Measurements from ENCODE around the gene FBLN7. TPM values are rescaled to one million over a fixed set of nuclear protein-coding genes. Genes with fewer than 3 reads are reported as not detected.

Gene FBLN7
- polyA plus RNA-seq, 3 donors = 0.04 TPM; not detected in 2

DNA sequence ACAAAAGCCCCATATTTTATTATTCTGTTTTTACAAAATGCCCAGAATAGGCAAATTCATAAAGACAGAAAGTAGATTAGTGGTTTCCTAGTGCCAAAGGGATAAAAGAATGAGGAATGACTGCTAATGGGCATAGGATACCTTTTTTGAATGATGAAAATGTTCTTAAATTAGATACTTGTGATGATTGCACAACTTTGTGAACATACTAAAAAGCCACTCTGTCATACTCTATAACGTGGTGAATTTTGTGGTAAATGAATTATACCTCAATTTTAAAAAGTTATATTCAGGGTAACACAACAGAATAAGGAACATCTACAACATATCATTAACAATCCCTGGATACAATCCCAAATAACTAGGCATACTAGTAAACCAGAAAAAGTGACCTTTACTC is 9.1 kb upstream of the FBLN7 start:
- Histone ChIP-seq H3K4me3 (replicated peaks in 1 of 3; ENCODE audit: low read depth in 2 of 3, low read length in 3 of 3) (no peak overlapping the region), H3K36me3 (replicated peaks in 1 of 2; ENCODE audit: control insufficient read depth in 1 of 2, insufficient read depth in 2 of 2, low read length in 2 of 2) (no peaks in the 10 kb centered on the region), H3K27ac (ENCODE audit: low read depth in 1 of 2, low read length in 2 of 2) (no peak overlapping the region), H3K4me1 (ENCODE audit: control insufficient read depth in 1 of 2, insufficient read depth in 2 of 2, low read length in 2 of 2) (no peaks in the 10 kb centered on the region), H3K9me3 (replicated peaks in 1 of 2; ENCODE audit: control insufficient read depth in 1 of 2, insufficient read depth in 1 of 2, low read length in 2 of 2) (peaks cover 6 to 10% of the 10 kb centered on the region in 2 donors), H3K4me2 (replicated peaks; ENCODE audit: extremely low read depth, low read length, poor library complexity, severe bottlenecking) (no peak overlapping the region), H3K79me2 (ENCODE audit: insufficient read depth, low read length) (no peaks in the 10 kb centered on the region), H4K20me1 (ENCODE audit: insufficient read depth, low read length) (no peaks in the 10 kb centered on the region), H3K9ac (ENCODE audit: insufficient read depth, low read length, poor library complexity, severe bottlenecking) (no peak overlapping the region), H3K27me3 (ENCODE audit: control insufficient read depth in 2 of 2, insufficient read depth in 2 of 2, low read length in 2 of 2) (no peaks in the 10 kb centered on the region), H2AFZ (ENCODE audit: insufficient read depth, low read depth, low read length, poor library complexity, severe bottlenecking) (no peak overlapping the region)
- intact Hi-C loops (cut with micrococcal nuclease) = no loop called here
- no peaks in the 10 kb centered on the region for H3K4me1 Mint-ChIP-seq
- peaks cover 0 to 2% (median 0%) of the 10 kb centered on the region in 3 donors for H3K27me3 Mint-ChIP-seq (ENCODE audit: low read depth in 3 of 3)
- no CpG with 5 or more reads among the region's 1 CpG for WGBS (ENCODE audit: insufficient coverage)
- TF ChIP-seq, protein P1, sequence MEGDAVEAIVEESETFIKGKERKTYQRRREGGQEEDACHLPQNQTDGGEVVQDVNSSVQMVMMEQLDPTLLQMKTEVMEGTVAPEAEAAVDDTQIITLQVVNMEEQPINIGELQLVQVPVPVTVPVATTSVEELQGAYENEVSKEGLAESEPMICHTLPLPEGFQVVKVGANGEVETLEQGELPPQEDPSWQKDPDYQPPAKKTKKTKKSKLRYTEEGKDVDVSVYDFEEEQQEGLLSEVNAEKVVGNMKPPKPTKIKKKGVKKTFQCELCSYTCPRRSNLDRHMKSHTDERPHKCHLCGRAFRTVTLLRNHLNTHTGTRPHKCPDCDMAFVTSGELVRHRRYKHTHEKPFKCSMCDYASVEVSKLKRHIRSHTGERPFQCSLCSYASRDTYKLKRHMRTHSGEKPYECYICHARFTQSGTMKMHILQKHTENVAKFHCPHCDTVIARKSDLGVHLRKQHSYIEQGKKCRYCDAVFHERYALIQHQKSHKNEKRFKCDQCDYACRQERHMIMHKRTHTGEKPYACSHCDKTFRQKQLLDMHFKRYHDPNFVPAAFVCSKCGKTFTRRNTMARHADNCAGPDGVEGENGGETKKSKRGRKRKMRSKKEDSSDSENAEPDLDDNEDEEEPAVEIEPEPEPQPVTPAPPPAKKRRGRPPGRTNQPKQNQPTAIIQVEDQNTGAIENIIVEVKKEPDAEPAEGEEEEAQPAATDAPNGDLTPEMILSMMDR (IDR thresholded peaks at IDR 0.05) = no peak
- H3K27ac Mint-ChIP-seq = no peak overlapping the region
- no peaks in the 10 kb centered on the region for H3K36me3 Mint-ChIP-seq
- no peak for DNase-seq
- H3K9me3 Mint-ChIP-seq = peaks cover 8 to 36% (median 30%) of the 10 kb centered on the region in 7 donors
- H3K4me3 Mint-ChIP-seq = no peak overlapping the region

DNA sequence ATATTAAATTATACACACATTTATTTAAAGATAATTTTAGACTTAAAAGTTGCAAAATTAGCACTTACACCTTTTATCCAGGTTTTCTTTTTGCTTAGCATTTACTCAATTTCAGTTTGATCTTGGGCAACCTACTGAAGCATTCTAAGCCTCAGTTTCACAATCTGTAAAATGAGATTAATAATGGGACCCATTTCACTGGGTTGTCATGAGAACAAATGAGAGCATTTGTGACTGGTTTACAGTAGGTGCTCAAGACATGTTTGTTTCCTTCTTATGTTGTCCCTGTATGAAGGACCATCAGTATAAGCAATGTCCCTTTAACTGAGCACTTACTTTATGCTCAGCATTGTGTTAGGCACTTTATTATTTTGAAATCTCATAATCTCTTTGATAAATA is 4.8 kb upstream of the FBLN7 start:
- Histone ChIP-seq H3K4me2 (replicated peaks; ENCODE audit: extremely low read depth, low read length, poor library complexity, severe bottlenecking) (no peak overlapping the region), H3K36me3 (replicated peaks in 1 of 2; ENCODE audit: control insufficient read depth in 1 of 2, insufficient read depth in 2 of 2, low read length in 2 of 2) (no peaks in the 10 kb centered on the region), H3K79me2 (ENCODE audit: insufficient read depth, low read length) (no peaks in the 10 kb centered on the region), H3K4me1 (ENCODE audit: control insufficient read depth in 1 of 2, insufficient read depth in 2 of 2, low read length in 2 of 2) (peaks cover 5 to 9% of the 10 kb centered on the region in 2 donors), H3K9ac (ENCODE audit: insufficient read depth, low read length, poor library complexity, severe bottlenecking) (no peak overlapping the region), H3K4me3 (replicated peaks in 1 of 3; ENCODE audit: low read depth in 2 of 3, low read length in 3 of 3) (no peak overlapping the region), H3K27me3 (ENCODE audit: control insufficient read depth in 2 of 2, insufficient read depth in 2 of 2, low read length in 2 of 2) (peaks cover 12 to 17% of the 10 kb centered on the region in 2 donors), H3K27ac (ENCODE audit: low read depth in 1 of 2, low read length in 2 of 2) (no peak overlapping the region), H2AFZ (ENCODE audit: insufficient read depth, low read depth, low read length, poor library complexity, severe bottlenecking) (no peak overlapping the region), H4K20me1 (ENCODE audit: insufficient read depth, low read length) (no peaks in the 10 kb centered on the region), H3K9me3 (replicated peaks in 1 of 2; ENCODE audit: control insufficient read depth in 1 of 2, insufficient read depth in 1 of 2, low read length in 2 of 2) (peaks cover 5 to 7% of the 10 kb centered on the region in 2 donors)
- Mint-ChIP-seq H3K36me3 (peaks cover 0 to 5% of the 10 kb centered on the region in 2 donors), H3K9me3 (peaks cover under 1 to 23% (median 11%) of the 10 kb centered on the region in 7 donors), H3K27ac (no peak overlapping the region), H3K4me3 (no peak overlapping the region), H3K4me1 (peaks cover 8% of the 10 kb centered on the region), H3K27me3 (ENCODE audit: low read depth in 3 of 3) (peaks cover 22 to 25% (median 22%) of the 10 kb centered on the region in 3 donors)
- DNase-seq = no peak
- TF ChIP-seq, protein P1 (IDR thresholded peaks at IDR 0.05) = no peak
- intact Hi-C loops (cut with micrococcal nuclease) = no loop called here

All from CD14-positive monocyte (primary cell).